GM12878 (cell line): ENCODE data around the gene LYZL1.

ENCODE experiments used
- ATF3 ChIP-seq: IDR thresholded peaks from 2 replicates; pipeline ENCODE4 v1.6.1; 2011; ENCODE audit warnings: low read depth, mild to moderate bottlenecking, low read length, moderate library complexity, borderline replicate concordance; ENCODE audit errors: extremely low read depth
- BCL11A ChIP-seq: IDR thresholded peaks from 2 replicates; pipeline ENCODE4 v1.6.1; 2011; ENCODE audit warnings: low read depth, low read length
- CTCF ChIP-seq, 3 experiments: IDR thresholded peaks in 2 of 3; conservative IDR thresholded peaks in 1 of 3; 2 replicates each; pipeline ENCODE4 v1.5.1; 2011; ENCODE audit warnings: low read depth in 3 of 3, low read length in 3 of 3, mild to moderate bottlenecking in 3 of 3, control low read depth in 2 of 3, moderate library complexity in 2 of 3, inconsistent platforms in 1 of 3, mixed read lengths in 1 of 3; ENCODE audit not compliant: control insufficient read depth in 2 of 3, insufficient read depth in 1 of 3; ENCODE audit errors: extremely low read depth in 1 of 3
- EP300 ChIP-seq, 2 experiments: fragments of 150-350 bp in 1 of 2; IDR thresholded peaks; 2 replicates each; pipeline ENCODE4 v1.6.1; 2011 to 2012; ENCODE audit warnings: low read depth in 2 of 2, low read length in 2 of 2, borderline replicate concordance in 1 of 2, improper control_type of control experiment in 1 of 2, inconsistent platforms in 1 of 2; ENCODE audit not compliant: control insufficient read depth in 1 of 2
- EZH2 ChIP-seq: IDR thresholded peaks from 2 replicates; pipeline ENCODE4 v1.6.1; 2012; ENCODE audit warnings: low read depth, mild to moderate bottlenecking, control low read depth, inconsistent platforms, low read length, borderline replicate concordance; ENCODE audit not compliant: control insufficient read depth
- IKZF1 ChIP-seq: fragments of 450-650 bp; conservative IDR thresholded peaks from 2 replicates; pipeline ENCODE4 v1.6.1; 2017; ENCODE audit warnings: antibody characterized with exemption, mild to moderate bottlenecking
- MAX ChIP-seq: IDR thresholded peaks from 2 replicates; pipeline ENCODE4 v1.6.1; 2012; ENCODE audit warnings: low read depth, low read length, improper control_type of control experiment
- MXI1 ChIP-seq: fragments of 150-350 bp; IDR thresholded peaks from 2 replicates; pipeline ENCODE4 v1.6.1; 2011; ENCODE audit warnings: low read depth, mild to moderate bottlenecking, inconsistent platforms, low read length, improper control_type of control experiment
- MYC ChIP-seq: IDR thresholded peaks from 2 replicates; pipeline ENCODE4 v1.6.1; 2011; ENCODE audit warnings: mild to moderate bottlenecking, low read length, moderate library complexity, inconsistent platforms; ENCODE audit not compliant: insufficient read depth, insufficient replicate concordance, insufficient read length, severe bottlenecking
- NFYA ChIP-seq: IDR thresholded peaks from 2 replicates; pipeline ENCODE4 v1.6.1; 2011; ENCODE audit warnings: low read depth, mild to moderate bottlenecking, low read length, improper control_type of control experiment, borderline replicate concordance
- PAX8 ChIP-seq: fragments of 450-650 bp; IDR thresholded peaks from 2 replicates; pipeline ENCODE4 v1.6.1; 2017; ENCODE audit warnings: mild to moderate bottlenecking, moderate library complexity
- SIX5 ChIP-seq: IDR thresholded peaks from 2 replicates; pipeline ENCODE4 v1.6.1; 2011; ENCODE audit warnings: mild to moderate bottlenecking, low read depth, low read length, moderate library complexity; ENCODE audit not compliant: severe bottlenecking
- TF ChIP-seq, protein P1 (sequence below): IDR thresholded peaks from 2 replicates; pipeline ENCODE4 v1.6.1; 2012; ENCODE audit warnings: mild to moderate bottlenecking, low read depth, low read length
- TF ChIP-seq, protein P2 (sequence below): fragments of 450-650 bp; formaldehyde crosslinking; IDR thresholded peaks from 2 replicates; pipeline ENCODE4 v1.5.0; 2022; ENCODE audit warnings: mild to moderate bottlenecking, missing genetic modification characterization

GRCh38 chr10:29259498-29259897, 29.4 kb upstream of the LYZL1 start:
- TF ChIP-seq CTCF (IDR thresholded peaks at IDR 0.05 in 2 of 3, conservative IDR thresholded peaks at IDR 0.05 in 1 of 3; ENCODE audit: control insufficient read depth in 2 of 3, extremely low read depth in 1 of 3, insufficient read depth in 1 of 3, low read depth in 3 of 3, low read length in 3 of 3) (no peak), BCL11A (no peak), EP300 (IDR thresholded peaks at IDR 0.05; ENCODE audit: borderline replicate concordance in 1 of 2, control insufficient read depth in 1 of 2, low read depth in 2 of 2, low read length in 2 of 2) (no peak), ATF3 (no peak), PAX8 (no peak), MYC (no peak), IKZF1 (no peak), MXI1 (no peak), EZH2 (no peak), MAX (no peak), NFYA (no peak), SIX5 (no peak)
- TF ChIP-seq, protein P1, sequence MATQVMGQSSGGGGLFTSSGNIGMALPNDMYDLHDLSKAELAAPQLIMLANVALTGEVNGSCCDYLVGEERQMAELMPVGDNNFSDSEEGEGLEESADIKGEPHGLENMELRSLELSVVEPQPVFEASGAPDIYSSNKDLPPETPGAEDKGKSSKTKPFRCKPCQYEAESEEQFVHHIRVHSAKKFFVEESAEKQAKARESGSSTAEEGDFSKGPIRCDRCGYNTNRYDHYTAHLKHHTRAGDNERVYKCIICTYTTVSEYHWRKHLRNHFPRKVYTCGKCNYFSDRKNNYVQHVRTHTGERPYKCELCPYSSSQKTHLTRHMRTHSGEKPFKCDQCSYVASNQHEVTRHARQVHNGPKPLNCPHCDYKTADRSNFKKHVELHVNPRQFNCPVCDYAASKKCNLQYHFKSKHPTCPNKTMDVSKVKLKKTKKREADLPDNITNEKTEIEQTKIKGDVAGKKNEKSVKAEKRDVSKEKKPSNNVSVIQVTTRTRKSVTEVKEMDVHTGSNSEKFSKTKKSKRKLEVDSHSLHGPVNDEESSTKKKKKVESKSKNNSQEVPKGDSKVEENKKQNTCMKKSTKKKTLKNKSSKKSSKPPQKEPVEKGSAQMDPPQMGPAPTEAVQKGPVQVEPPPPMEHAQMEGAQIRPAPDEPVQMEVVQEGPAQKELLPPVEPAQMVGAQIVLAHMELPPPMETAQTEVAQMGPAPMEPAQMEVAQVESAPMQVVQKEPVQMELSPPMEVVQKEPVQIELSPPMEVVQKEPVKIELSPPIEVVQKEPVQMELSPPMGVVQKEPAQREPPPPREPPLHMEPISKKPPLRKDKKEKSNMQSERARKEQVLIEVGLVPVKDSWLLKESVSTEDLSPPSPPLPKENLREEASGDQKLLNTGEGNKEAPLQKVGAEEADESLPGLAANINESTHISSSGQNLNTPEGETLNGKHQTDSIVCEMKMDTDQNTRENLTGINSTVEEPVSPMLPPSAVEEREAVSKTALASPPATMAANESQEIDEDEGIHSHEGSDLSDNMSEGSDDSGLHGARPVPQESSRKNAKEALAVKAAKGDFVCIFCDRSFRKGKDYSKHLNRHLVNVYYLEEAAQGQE, result no peak
- TF ChIP-seq, protein P2, sequence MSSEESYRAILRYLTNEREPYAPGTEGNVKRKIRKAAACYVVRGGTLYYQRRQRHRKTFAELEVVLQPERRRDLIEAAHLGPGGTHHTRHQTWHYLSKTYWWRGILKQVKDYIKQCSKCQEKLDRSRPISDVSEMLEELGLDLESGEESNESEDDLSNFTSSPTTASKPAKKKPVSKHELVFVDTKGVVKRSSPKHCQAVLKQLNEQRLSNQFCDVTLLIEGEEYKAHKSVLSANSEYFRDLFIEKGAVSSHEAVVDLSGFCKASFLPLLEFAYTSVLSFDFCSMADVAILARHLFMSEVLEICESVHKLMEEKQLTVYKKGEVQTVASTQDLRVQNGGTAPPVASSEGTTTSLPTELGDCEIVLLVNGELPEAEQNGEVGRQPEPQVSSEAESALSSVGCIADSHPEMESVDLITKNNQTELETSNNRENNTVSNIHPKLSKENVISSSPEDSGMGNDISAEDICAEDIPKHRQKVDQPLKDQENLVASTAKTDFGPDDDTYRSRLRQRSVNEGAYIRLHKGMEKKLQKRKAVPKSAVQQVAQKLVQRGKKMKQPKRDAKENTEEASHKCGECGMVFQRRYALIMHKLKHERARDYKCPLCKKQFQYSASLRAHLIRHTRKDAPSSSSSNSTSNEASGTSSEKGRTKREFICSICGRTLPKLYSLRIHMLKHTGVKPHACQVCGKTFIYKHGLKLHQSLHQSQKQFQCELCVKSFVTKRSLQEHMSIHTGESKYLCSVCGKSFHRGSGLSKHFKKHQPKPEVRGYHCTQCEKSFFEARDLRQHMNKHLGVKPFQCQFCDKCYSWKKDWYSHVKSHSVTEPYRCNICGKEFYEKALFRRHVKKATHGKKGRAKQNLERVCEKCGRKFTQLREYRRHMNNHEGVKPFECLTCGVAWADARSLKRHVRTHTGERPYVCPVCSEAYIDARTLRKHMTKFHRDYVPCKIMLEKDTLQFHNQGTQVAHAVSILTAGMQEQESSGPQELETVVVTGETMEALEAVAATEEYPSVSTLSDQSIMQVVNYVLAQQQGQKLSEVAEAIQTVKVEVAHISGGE, result no peak
